Smooth muscle cell (in vitro differentiated cells): ENCODE results near the gene THAP3. TPM values are rescaled to one million over a fixed set of nuclear protein-coding genes. Genes with fewer than 3 reads are reported as not detected.

ENCODE experiments used
- DNase-seq: peaks from one replicate; lab custom pipeline; 2025; ENCODE audit not compliant: unreplicated experiment; lab: John Stamatoyannopoulos, UW
- H2AFZ ChIP-seq: fragments of 200-600 bp; sonication (generic); 2 replicates; pipeline ENCODE4 v1.6.0; 2016; ENCODE audit warnings: antibody characterized with exemption, low read depth, mild to moderate bottlenecking
- H3F3A ChIP-seq: fragments of 200-600 bp; sonication (generic); 2 replicates; pipeline ENCODE4 v1.6.0; 2017; ENCODE audit warnings: antibody characterized with exemption, low read depth
- H3K27ac ChIP-seq: fragments of 200-600 bp; sonication (generic); 2 replicates; pipeline ENCODE4 v1.5.1; 2016; ENCODE audit warnings: low read depth, mild to moderate bottlenecking
- H3K27me3 ChIP-seq: fragments of 200-600 bp; sonication (generic); 2 replicates; pipeline ENCODE4 v1.6.1; 2016; ENCODE audit warnings: low read depth, mild to moderate bottlenecking
- H3K36me3 ChIP-seq: fragments of 200-600 bp; sonication (generic); 2 replicates; pipeline ENCODE4 v1.5.1; 2016; ENCODE audit warnings: low read depth
- H3K4me1 ChIP-seq: fragments of 200-600 bp; sonication (generic); 2 replicates; pipeline ENCODE4 v1.5.1; 2016; ENCODE audit warnings: low read depth
- H3K4me2 ChIP-seq: fragments of 200-600 bp; sonication (generic); 2 replicates; pipeline ENCODE4 v1.6.0; 2016; ENCODE audit warnings: mild to moderate bottlenecking
- H3K4me3 ChIP-seq: fragments of 200-600 bp; sonication (generic); 2 replicates; pipeline ENCODE4 v1.5.1; 2016; ENCODE audit warnings: mild to moderate bottlenecking
- H3K79me2 ChIP-seq: fragments of 200-600 bp; sonication (generic); 2 replicates; pipeline ENCODE4 v1.6.0; 2016; ENCODE audit warnings: low read depth, mild to moderate bottlenecking
- H3K9ac ChIP-seq: fragments of 200-600 bp; sonication (generic); 2 replicates; pipeline ENCODE4 v1.6.0; 2016; ENCODE audit warnings: low read depth
- H3K9me3 ChIP-seq: fragments of 200-600 bp; sonication (generic); replicated peaks from 2 replicates; pipeline ENCODE4 v1.5.1; 2016; ENCODE audit warnings: low read depth
- H4K20me1 ChIP-seq: fragments of 200-600 bp; sonication (generic); 2 replicates; pipeline ENCODE4 v1.6.0; 2016; ENCODE audit warnings: low read depth
- WGBS: methylation state at CpG from one replicate; pipeline ENCODE4 v1.1.7; 2016; ENCODE audit warnings: low lambda C conversion rate; 5-methylcytosine and 5-hydroxymethylcytosine counted together
- polyA plus RNA-seq: library from polyadenylated mRNA; unstranded; fragments of >200 nt; fragmentation: Nextera tagmentation; extraction: Ambion mirVana; gene quantifications from 2 replicates; pipeline ENCODE4 v1.2.1, GENCODE V29; 2016
- total RNA-seq: library from RNA; depleted of rRNA; stranded (reverse); fragments of >200 nt; gene quantifications from 2 replicates; pipeline ENCODE4 v1.2.3, GENCODE V29; 2014
- TF ChIP-seq, protein P1 (sequence below): fragments of 200-600 bp; sonication (generic); IDR thresholded peaks from 2 replicates; pipeline ENCODE4 v1.5.1; 2017; ENCODE audit warnings: borderline replicate concordance, mild to moderate bottlenecking, antibody characterized with exemption; ENCODE audit not compliant: insufficient read depth, poor library complexity, severe bottlenecking

The THAP3 gene
- total and polyA plus RNA-seq, 2 experiments from 2014 or later: 10.5 to 34.8 TPM

DNA sequence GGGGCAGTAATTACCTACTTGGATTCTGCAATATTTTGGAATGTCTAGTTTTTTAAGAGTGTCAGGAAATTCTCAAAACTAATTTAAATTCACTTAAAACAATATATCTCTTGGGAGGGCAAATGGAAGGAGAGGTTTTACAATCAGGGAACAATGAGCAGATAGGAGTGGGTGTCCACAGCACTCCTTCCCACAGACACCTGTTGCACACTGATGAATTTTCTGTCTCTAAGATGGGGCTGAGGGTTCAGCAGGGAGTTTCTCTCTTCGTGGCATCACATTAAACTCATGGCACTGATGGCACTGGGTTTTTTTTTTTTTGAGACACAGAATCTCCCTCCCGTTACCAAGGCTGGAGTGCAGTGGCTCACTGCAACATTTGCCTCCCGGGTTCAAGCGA, 5.6 kb upstream of the THAP3 start:
- 99% methylated on average over 4 of the region's 4 CpGs for WGBS
- Histone ChIP-seq H3K9me3 (no peaks in the 10 kb centered on the region), H3K9ac (no peak overlapping the region), H3K4me1 (peaks cover 3% of the 10 kb centered on the region), H4K20me1 (peaks cover 85% of the 10 kb centered on the region), H3K4me2 (no peak overlapping the region), H3F3A (peaks cover 4% of the 10 kb centered on the region), H3K27ac (no peak overlapping the region), H2AFZ (no peak overlapping the region), H3K27me3 (no peaks in the 10 kb centered on the region), H3K36me3 (no peaks in the 10 kb centered on the region), H3K79me2 (peaks cover 77% of the 10 kb centered on the region), H3K4me3 (no peak overlapping the region)
- TF ChIP-seq, protein P1, sequence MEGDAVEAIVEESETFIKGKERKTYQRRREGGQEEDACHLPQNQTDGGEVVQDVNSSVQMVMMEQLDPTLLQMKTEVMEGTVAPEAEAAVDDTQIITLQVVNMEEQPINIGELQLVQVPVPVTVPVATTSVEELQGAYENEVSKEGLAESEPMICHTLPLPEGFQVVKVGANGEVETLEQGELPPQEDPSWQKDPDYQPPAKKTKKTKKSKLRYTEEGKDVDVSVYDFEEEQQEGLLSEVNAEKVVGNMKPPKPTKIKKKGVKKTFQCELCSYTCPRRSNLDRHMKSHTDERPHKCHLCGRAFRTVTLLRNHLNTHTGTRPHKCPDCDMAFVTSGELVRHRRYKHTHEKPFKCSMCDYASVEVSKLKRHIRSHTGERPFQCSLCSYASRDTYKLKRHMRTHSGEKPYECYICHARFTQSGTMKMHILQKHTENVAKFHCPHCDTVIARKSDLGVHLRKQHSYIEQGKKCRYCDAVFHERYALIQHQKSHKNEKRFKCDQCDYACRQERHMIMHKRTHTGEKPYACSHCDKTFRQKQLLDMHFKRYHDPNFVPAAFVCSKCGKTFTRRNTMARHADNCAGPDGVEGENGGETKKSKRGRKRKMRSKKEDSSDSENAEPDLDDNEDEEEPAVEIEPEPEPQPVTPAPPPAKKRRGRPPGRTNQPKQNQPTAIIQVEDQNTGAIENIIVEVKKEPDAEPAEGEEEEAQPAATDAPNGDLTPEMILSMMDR: no peak
- no peak for DNase-seq

DNA sequence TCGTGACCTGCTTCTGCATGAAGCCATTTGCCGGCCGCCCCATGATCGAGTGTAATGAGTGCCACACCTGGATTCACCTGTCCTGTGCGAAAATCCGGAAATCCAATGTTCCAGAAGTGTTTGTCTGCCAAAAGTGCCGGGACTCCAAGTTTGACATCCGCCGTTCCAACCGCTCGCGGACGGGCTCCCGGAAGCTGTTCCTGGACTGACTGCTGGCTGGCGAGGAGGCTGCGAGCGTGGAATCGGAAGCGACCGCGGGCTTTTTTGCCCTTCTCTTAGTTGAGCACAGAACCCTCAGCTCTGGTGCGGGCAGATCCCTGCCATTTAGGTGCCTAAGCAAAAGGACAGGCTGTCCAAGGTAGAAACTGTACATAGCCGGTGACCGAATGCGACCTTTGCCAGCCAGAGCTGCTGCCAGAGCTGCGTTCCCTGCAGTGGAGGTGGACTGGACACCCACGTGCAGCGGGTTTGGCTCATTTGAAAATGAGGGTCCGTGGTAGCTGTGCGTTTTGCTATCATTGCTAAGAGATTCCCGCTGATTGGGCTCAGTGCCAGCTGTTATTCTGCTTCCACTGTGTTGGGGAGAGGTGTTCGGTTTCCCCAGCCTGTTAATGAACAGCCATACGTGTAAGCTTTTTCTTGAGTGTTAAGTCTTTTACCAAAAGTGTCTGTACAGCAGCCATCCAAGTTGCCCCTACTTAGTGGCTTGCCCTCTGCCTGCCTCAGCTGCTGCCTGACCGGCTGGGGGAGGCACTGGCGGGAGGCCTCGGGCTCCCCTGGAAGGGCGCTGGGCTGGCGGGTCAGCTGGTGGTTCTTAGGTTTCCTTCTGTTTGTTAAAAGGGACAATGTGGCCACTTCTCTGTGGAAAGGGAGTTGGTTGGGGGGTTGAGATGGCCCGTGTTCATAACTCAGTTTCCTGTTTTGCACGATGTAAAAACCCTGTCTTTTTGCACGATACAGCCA, 3.0 kb upstream of the THAP3 start:
- H3K4me2 ChIP-seq: no peak overlapping the region
- 94% methylated on average over 41 of the region's 41 CpGs for WGBS
- peaks cover 11% of the 10 kb centered on the region for H3F3A ChIP-seq
- TF ChIP-seq, protein P1: no peak
- H3K4me1 ChIP-seq: peaks cover 8% of the 10 kb centered on the region
- H3K79me2 ChIP-seq: peaks cover 63% of the 10 kb centered on the region
- H2AFZ ChIP-seq: no peak overlapping the region
- no peak overlapping the region for H3K4me3 ChIP-seq
- no peaks in the 10 kb centered on the region for H3K9me3 ChIP-seq
- H3K36me3 ChIP-seq: no peaks in the 10 kb centered on the region
- no peaks in the 10 kb centered on the region for H3K27me3 ChIP-seq
- peaks cover 77% of the 10 kb centered on the region for H4K20me1 ChIP-seq
- peak overlapping the region; percentile 61 for H3K27ac ChIP-seq
- no peak for DNase-seq
- no peak overlapping the region for H3K9ac ChIP-seq

DNA sequence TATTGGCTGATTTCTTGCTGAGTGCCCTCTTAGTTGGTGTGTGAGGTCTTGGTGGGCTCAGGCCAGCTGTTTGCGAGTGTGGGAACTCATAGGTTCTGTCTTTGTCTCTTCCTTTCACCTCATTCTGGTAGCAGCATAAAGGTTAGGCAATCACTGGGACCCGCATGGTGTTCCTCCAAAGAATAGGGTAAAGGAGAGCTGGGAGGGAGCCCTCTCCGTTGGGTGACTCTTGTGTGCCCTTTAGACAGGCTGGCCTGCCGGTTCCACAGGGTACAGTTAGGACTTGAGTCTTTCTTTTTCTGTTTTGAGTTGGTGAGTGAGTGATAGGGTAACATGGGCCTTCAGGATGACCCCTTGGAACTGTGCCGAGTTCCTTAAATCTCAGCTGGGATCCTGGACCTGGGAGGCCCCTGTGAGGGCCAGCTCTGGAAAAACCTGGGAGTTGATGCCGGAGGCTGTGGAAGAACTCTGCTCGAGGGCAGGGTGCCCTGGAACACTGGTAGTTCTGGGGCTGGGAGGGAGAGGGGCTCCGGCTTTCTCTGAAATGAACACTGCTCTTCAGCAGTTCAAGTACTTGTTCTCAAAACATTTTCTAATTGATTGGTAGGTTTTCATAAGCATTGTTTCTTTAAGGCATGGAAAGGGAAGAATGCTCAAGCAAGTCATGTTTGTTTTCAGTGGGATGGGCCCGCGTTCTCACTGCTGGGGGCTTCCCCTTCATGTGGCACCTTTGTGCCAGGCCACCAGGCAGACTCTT, 2.1 kb upstream of the THAP3 start:
- Histone ChIP-seq H3K27ac (peak overlapping the region; percentile 61), H3K4me3 (no peak overlapping the region), H3K79me2 (peaks cover 63% of the 10 kb centered on the region), H3K9ac (peak overlapping the region; percentile 25), H3K4me2 (no peak overlapping the region), H3K36me3 (no peaks in the 10 kb centered on the region), H3F3A (peaks cover 11% of the 10 kb centered on the region), H2AFZ (no peak overlapping the region), H3K27me3 (no peaks in the 10 kb centered on the region), H4K20me1 (peaks cover 75% of the 10 kb centered on the region), H3K4me1 (peaks cover 8% of the 10 kb centered on the region), H3K9me3 (no peaks in the 10 kb centered on the region)
- TF ChIP-seq, protein P1: no peak
- no peak for DNase-seq
- WGBS: 92% methylated on average over 10 of the region's 10 CpGs
